C4-2B (cell line): Measurements from ENCODE around the gene RBM26.

ENCODE experiments used
- H3K27ac ChIP-seq: fragments of 450-650 bp; 2 replicates; pipeline ENCODE4 v1.5.1; 2017
- ZFX ChIP-seq: fragments of 450-650 bp; IDR thresholded peaks from 2 replicates; pipeline ENCODE4 v1.6.1; 2017
- TF ChIP-seq, protein P1 (sequence below): fragments of 450-650 bp; conservative IDR thresholded peaks from 2 replicates; pipeline ENCODE4 v1.5.1; 2017; ENCODE audit warnings: mild to moderate bottlenecking

RBM26 gene

DNA sequence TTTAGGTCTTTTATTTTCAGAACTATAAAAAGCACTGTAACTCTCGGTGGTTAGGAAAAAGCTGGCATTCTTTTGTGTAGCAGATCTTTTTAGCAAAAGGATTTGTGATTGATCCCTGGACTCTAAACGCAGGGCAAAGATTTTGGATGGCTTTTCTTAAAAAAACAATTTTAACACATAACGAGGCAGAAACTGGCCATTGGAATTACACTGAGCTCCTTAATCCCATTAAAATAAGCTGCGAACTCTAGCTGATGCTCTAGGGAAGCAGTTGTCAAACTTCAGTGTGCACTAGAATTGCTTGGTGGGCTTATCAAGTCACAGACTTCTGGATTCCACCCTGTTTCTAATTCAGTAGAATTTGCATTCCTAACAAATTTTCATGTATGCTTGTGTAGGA, 41.1 kb upstream of the RBM26 start:
- H3K27ac ChIP-seq, result no peak overlapping the region
- TF ChIP-seq, protein P1, sequence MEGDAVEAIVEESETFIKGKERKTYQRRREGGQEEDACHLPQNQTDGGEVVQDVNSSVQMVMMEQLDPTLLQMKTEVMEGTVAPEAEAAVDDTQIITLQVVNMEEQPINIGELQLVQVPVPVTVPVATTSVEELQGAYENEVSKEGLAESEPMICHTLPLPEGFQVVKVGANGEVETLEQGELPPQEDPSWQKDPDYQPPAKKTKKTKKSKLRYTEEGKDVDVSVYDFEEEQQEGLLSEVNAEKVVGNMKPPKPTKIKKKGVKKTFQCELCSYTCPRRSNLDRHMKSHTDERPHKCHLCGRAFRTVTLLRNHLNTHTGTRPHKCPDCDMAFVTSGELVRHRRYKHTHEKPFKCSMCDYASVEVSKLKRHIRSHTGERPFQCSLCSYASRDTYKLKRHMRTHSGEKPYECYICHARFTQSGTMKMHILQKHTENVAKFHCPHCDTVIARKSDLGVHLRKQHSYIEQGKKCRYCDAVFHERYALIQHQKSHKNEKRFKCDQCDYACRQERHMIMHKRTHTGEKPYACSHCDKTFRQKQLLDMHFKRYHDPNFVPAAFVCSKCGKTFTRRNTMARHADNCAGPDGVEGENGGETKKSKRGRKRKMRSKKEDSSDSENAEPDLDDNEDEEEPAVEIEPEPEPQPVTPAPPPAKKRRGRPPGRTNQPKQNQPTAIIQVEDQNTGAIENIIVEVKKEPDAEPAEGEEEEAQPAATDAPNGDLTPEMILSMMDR, result no peak
- TF ChIP-seq ZFX, result no peak

- TF ChIP-seq ZFX, result no peak
- TF ChIP-seq, protein P1, result no peak
- no peak overlapping the region for H3K27ac ChIP-seq
Measured at GRCh38 chr13:79445968-79446645, 40.1 kb upstream of the RBM26 start.

GRCh38 chr13:79442706-79443105, 36.7 kb upstream of the RBM26 start:
- H3K27ac ChIP-seq, result no peak overlapping the region
- TF ChIP-seq, protein P1, result no peak
- no peak for TF ChIP-seq ZFX

- peak overlapping the region; percentile 88 for H3K27ac ChIP-seq
Measured at GRCh38 chr13:79442221-79442620, 36.2 kb upstream of the RBM26 start.

DNA sequence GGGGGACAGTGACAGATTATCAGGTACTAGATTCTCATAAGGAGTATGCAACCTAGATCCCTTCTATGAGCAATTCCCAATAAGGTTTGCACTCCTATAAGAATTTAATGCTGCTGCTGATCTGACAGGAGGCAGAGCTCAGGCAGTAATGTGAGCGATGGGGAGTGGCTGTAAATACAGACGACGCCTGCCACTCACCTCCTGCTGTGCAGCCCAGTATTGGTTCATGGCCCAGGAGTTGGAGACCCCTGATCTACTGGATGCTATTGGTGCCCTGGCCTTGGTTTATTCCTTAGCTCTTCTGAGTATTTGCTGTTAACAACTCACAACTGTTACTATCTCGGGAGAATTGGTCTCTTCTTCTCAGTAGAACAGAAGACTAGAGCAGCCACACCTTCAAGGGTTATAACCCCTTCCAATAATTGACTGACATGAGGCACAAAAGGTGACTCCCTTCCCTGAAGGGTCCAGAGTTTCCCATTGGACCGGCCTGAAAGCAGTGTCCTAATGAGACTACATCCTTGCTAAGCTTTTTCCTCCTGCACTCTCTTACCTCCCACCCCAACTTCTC, 35.0 kb upstream of the RBM26 start:
- TF ChIP-seq, protein P1, result no peak
- TF ChIP-seq ZFX, result no peak

More at GRCh38 chr13:79442221-79442620, 36.2 kb upstream of the RBM26 start:
- TF ChIP-seq ZFX, result no peak
- TF ChIP-seq, protein P1, result no peak

DNA sequence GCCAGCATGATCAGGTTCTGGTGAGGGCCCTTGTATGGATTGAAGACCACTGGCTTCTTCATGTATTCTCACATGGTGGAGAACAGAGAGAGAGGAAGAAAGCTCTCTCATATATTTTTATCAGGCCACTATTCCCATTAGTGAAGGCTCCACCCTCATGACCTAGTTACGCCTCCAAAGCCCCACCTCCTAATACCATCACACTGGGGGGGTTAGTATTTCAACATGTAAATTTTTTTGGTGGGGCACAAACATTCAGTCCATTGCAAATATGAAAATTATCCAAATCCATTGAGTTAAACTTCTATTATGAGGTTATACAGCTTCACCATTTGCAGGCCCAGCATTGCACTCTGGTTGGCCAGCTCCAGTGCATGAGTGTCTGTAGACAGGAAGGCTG, 33.2 kb upstream of the RBM26 start:
- TF ChIP-seq ZFX, result no peak
- TF ChIP-seq, protein P1, result no peak
- no peak overlapping the region for H3K27ac ChIP-seq

More for the DNA sequence above, 35.0 kb upstream of the RBM26 start:
- H3K27ac ChIP-seq, result peak overlapping the region; percentile 88

DNA sequence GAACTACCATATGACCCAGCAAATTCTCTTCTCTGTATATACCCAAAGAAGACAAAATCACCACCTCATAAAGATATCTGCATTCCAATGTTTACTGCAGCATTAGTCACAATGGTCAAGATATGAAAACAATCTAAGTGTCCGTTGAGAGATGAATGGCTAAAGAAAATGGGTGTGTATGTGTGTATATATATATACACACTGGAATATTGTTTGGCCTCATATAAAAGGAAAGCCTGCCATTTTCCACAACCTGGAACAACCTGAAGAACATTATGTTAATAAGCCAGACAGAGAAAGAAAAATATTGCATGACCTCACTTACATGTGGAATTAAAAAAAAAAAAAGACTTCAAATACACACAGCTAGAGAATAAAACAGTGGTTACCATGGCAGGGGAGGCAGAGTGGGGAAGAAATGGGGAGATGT, 29.5 kb upstream of the RBM26 start:
- TF ChIP-seq, protein P1, result no peak
- no peak for TF ChIP-seq ZFX
- no peak overlapping the region for H3K27ac ChIP-seq
